C4-2B (cell line): Measurements from ENCODE around the gene LRCH1.

Experiments
- CTCF ChIP-seq: fragments of 450-650 bp; conservative IDR thresholded peaks from 2 replicates; pipeline ENCODE4 v1.5.1; 2017; ENCODE audit warnings: mild to moderate bottlenecking
- ZFX ChIP-seq: fragments of 450-650 bp; IDR thresholded peaks from 2 replicates; pipeline ENCODE4 v1.6.1; 2017

GRCh38 chr13:46745706-46746105, 192.7 kb downstream of the LRCH1 start:
- no peak for TF ChIP-seq CTCF
- no peak for TF ChIP-seq ZFX
